Suprapubic skin (tissue), 4 donors: Measurements from ENCODE around the gene LASP1.

ENCODE experiments used
- EP300 ChIP-seq: sonication (generic); formaldehyde crosslinking; IDR thresholded peaks from one replicate; pipeline ENCODE4 v1.6.1; 2017; ENCODE audit warnings: antibody characterized with exemption
- POLR2A ChIP-seq, 2 donors: fragments of 450-650 bp; IDR thresholded peaks; one replicate each; pipeline ENCODE4 v1.6.1; 2017; ENCODE audit warnings: antibody characterized with exemption in 2 of 2, mild to moderate bottlenecking in 2 of 2, moderate library complexity in 2 of 2
- POLR2AphosphoS5 ChIP-seq, 3 donors: sonication (generic); formaldehyde crosslinking; IDR thresholded peaks; one replicate each; pipeline ENCODE4 v1.6.1; 2017; ENCODE audit warnings: antibody characterized with exemption in 3 of 3
- TF ChIP-seq, protein P1 (sequence below), 2 donors: fragments of 200-600 bp in 1 of 2; fragments of 450-650 bp in 1 of 2; sonication (generic) in 1 of 2; IDR thresholded peaks; one replicate each; pipeline ENCODE4 v1.5.1; 2016 to 2019; ENCODE audit warnings: antibody characterized with exemption in 2 of 2, mild to moderate bottlenecking in 1 of 2, moderate library complexity in 1 of 2

DNA sequence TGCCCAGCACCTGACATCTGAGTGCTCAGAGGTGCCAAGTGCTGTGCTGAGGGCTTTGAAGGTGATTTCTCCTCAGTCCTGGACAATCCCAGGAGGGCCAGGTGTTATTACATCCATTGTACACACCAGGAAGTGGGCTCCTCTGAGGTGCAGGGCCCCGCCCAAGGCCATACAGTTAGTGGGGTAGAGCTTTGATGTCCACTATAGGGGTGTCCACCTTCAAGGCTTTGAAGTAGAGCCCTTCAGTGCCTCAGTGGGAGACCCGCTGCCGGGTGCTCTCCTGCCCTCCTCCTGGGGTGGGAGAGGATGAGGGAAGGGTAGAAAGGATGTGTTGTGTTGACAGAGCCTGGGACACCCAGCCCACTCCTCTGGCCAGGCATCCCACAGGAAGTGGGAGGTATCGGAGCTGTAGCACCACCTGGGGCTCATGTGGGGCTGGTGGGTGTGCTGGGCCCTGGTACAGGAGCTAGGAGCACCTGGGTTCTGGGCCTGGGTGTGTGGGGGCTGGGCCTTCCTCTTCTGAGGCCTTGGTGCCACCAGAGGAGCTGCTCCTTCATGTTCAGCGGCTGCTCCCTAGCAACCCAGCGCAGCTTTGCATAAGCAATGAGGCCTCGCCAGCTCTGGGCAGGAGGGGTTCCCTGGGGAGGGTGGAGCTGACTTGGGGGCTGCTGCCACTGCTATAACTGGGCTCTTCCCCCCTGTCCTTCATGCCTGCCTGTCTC, 7.4 kb downstream of the LASP1 start:
- TF ChIP-seq, protein P1, sequence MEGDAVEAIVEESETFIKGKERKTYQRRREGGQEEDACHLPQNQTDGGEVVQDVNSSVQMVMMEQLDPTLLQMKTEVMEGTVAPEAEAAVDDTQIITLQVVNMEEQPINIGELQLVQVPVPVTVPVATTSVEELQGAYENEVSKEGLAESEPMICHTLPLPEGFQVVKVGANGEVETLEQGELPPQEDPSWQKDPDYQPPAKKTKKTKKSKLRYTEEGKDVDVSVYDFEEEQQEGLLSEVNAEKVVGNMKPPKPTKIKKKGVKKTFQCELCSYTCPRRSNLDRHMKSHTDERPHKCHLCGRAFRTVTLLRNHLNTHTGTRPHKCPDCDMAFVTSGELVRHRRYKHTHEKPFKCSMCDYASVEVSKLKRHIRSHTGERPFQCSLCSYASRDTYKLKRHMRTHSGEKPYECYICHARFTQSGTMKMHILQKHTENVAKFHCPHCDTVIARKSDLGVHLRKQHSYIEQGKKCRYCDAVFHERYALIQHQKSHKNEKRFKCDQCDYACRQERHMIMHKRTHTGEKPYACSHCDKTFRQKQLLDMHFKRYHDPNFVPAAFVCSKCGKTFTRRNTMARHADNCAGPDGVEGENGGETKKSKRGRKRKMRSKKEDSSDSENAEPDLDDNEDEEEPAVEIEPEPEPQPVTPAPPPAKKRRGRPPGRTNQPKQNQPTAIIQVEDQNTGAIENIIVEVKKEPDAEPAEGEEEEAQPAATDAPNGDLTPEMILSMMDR (IDR thresholded peaks at IDR 0.05): no peak
- TF ChIP-seq POLR2A (IDR thresholded peaks at IDR 0.05) (no peak), EP300 (no peak), POLR2AphosphoS5 (IDR thresholded peaks at IDR 0.05) (no peak)
